Tibial nerve (tissue), 4 donors: ENCODE results near the gene IL3.

Experiments used
- EP300 ChIP-seq, 2 donors: sonication (generic); formaldehyde crosslinking; IDR thresholded peaks; one replicate each; pipeline ENCODE4 v1.6.1; 2017; ENCODE audit warnings: antibody characterized with exemption in 2 of 2, mild to moderate bottlenecking in 1 of 2
- POLR2A ChIP-seq, 2 donors: fragments of 450-650 bp; IDR thresholded peaks; one replicate each; pipeline ENCODE4 v1.6.1; 2017; ENCODE audit warnings: antibody characterized with exemption in 2 of 2, mild to moderate bottlenecking in 2 of 2, moderate library complexity in 2 of 2
- TF ChIP-seq, protein P1 (sequence below), 5 experiments: fragments of 200-600 bp in 3 of 5; fragments of 450-650 bp in 2 of 5; sonication (generic) in 3 of 5; IDR thresholded peaks; one replicate each; pipeline ENCODE4 v1.5.1; 2016 to 2019; ENCODE audit warnings: antibody characterized with exemption in 5 of 5, mild to moderate bottlenecking in 3 of 5, moderate library complexity in 2 of 5

DNA sequence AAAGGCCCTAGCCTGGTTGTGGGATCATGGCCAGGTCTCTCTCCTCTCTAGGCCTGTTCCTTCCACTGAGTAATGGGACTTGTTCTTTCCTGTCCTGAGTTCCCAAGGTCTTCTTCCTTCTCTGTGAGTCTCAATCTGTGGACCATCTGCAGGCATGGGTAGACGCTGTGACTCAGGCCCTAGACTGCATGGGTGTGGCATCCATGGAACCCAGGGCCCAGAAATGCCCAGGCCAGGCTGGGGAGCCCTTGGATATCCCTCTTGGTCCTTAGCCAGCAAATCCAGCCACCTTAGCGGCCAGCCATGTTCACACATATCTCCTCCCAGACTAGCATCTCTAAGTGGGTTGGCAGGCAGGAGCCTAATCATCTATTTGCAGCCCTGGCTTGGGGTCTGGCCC is 46.7 kb upstream of the IL3 start:
- TF ChIP-seq, protein P1, sequence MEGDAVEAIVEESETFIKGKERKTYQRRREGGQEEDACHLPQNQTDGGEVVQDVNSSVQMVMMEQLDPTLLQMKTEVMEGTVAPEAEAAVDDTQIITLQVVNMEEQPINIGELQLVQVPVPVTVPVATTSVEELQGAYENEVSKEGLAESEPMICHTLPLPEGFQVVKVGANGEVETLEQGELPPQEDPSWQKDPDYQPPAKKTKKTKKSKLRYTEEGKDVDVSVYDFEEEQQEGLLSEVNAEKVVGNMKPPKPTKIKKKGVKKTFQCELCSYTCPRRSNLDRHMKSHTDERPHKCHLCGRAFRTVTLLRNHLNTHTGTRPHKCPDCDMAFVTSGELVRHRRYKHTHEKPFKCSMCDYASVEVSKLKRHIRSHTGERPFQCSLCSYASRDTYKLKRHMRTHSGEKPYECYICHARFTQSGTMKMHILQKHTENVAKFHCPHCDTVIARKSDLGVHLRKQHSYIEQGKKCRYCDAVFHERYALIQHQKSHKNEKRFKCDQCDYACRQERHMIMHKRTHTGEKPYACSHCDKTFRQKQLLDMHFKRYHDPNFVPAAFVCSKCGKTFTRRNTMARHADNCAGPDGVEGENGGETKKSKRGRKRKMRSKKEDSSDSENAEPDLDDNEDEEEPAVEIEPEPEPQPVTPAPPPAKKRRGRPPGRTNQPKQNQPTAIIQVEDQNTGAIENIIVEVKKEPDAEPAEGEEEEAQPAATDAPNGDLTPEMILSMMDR (IDR thresholded peaks at IDR 0.05): no peak
- TF ChIP-seq POLR2A (IDR thresholded peaks at IDR 0.05) (no peak), EP300 (IDR thresholded peaks at IDR 0.05) (no peak)
